HG03159 (cell line): ENCODE data around the gene CHTF18.
"Not testable (repeated sequence)": the region's sequence is repeated elsewhere in the genome, so short reads cannot be mapped to it uniquely, and the experiment has no call there.

Experiments used
- ATAC-seq: cut with Tn5 transposase; IDR thresholded peaks from one replicate; pipeline ENCODE4 v1.9.1; 2021; ENCODE audit warnings: mild to moderate bottlenecking, moderate library complexity; ENCODE audit not compliant: unreplicated experiment

CHTF18 gene

DNA sequence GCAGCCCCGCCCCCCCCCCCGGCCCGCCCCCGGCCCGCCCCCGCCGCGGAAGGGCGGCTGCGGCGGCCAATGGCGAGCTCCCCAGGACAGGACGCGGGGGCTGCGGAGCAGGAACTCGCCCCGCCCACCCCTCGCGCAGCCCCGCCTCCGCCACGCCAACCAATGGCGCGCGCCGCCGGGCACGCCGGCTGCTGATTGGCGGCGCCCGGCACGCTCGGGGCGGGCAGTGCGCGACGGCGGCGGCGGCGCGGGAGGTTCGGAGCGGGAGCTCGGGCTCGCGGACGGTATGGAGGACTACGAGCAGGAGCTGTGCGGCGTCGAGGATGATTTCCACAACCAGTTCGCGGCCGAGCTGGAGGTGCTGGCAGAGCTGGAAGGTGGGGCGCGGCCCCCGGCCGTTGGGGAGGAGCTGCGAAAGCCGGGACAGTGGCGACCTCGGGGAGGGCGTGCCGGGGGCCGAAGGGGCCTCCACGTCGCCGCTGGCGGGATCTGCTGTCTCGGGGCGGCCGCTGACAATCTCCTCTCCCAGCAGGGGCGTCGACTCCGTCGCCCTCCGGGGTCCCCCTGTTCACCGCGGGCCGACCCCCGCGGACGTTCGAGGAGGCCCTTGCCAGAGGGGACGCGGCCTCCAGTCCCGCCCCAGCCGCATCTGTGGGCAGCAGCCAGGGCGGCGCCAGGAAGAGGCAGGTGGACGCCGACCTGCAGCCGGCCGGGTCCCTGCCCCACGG, at the start of gene CHTF18:
CHTF18 (plus strand) TSS at position 222 of the 728 bp plus-strand sequence; CDS start at position 287, 65 bp downstream.
- ATAC-seq, result peak; percentile 70

DNA sequence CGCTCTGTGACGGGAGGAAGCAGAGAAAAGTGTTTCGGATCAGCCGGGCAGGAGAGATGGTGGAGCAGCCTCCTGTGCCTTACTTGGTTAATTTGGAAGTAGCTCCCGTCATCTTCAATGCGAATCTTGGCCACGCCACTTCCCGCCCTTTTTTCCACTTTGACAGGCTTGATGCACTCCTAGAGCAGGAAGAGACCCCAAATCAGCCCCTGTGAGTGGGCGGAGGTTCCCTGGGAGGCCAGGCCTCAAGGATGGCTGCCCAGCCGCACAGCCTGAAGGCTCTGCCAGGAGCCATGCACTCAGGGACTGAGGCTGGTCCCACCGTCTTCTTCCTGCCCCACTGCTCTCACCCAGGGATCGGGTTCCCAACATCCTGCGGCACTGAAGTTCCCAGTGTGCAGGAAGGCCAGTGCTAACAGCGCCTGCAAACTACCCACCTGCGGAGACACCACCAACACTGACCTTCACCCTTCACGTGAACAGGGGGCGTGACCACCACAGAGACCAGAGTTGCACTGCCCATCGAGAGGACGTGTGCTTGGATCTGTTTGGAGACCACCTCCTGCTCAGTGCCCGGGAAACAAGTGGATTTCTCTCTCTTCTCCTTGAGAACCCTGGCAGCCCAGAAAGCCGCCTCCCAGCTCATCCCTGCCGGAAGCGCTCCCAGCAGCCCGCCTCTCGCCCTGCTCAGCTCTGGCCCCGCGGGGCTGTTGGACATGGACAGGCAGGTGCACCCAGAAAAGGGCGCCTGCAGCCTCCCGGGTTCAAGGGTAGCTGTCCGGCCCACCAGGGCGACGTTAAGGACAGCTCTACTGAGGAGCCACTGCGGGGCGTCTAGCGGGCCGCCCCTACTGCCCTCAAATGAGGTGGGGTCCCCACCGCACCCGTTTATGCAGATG, 48.6 kb upstream of the CHTF18 start:
- ATAC-seq, result no peak

DNA sequence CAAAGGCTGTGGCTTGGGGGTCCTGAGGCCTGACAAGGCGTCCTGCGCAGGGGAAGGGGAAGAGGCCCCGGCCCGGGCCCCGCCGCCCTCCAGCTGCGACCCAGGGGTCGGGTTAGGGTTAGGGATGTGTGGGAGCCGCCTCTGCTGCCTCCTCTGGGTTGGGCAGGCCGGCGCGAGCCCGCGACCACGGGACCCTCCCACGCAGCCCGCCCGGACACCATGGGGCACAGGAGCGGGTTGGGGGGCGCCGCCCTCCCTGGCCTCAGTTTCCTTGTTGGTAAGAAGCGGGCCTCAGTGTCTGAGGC, 48.0 kb upstream of the CHTF18 start:
- peak; percentile 20 for ATAC-seq

DNA sequence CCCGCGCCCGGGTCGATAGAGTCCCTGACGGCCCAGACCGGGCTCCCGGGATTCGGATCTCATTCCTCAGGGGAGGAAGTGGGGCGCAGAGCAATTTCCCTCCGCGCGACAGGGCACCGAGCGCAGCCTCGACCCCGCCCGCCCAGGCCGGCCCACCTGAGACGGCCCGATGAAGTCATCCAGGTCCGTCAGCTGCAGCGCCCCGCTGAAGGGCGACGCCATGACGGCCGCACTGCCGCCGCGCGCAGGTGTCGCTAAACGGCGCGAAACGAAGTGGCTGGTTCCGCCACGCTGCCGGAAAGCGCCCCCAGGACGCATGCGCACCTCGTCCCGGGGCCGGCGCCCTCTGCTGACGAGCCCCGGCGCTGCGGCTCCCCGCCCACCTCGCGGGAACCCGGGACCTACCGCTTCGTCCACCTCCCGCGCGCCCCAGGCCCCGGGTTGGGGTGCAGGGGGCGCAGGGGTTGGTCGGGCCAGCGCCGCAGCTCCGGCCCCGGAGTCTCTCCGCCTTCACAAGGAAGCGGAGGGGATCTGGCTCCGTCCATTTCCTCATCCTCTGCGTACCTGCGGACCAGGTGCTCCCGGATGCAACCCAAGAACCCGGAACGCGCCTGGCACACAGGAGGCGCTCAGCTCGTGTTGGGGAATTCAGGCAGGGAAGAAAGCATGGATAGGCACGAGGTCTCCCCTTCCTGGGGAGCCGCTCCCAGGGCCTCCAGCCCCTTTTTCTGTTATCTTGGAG, 47.5 kb upstream of the CHTF18 start, which contains the start of gene CIAO3:
CIAO3 (minus strand) TSS at position 234 of the 742 bp plus-strand sequence; CDS start at position 222, 12 bp downstream.
- ATAC-seq, result peak; percentile 86

DNA sequence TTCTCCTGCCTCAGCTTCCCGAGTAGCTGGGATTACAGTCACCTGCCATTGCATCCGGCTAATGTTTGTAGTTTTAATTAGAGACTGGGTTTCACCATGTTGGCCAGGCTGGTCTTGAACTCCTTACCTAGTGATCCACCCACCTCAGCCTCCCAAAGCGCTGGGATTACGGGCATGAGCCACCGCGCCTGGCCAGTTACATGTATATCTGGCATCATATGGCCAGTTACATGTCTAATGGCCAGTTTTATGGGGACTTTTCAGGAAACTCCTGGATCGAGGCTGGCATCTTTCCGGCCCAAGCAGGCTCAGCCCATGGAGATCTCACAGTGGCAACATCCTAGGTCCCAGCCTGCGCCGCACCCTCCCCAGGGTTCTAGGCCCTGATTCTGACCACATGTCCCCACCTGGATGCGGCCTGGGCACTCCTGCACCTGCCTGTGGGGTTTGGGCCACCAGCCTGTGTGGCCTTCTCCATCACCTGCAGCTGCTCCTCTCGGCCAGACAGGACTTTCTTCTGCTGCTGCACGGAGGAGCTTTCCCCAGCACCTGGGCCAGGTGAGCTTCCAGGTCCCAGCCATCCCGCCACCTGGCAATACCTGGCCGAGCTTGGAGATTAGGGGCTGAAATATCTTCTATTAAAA, 46.3 kb upstream of the CHTF18 start:
- ATAC-seq, result no peak

DNA sequence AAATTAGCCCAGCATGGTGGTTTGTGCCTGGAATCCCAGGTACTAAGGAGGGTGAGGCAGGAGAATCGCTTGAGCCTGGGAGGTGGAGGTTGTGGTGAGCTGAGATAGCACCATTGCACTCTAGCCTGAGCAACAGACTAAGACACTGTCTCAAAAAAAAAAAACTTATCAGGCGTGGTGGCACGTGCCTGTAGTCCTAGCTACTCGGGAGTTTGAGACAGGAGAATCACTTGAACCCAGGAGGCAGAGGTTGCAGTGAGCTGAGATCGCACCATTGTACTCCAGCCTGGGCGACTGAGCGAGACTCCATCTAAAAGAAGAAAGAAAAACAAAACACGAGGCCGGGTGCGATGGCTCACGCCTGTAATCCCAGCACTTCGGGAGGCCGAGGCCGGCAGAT, 45.5 kb upstream of the CHTF18 start:
- not testable (repeated sequence) for ATAC-seq

DNA sequence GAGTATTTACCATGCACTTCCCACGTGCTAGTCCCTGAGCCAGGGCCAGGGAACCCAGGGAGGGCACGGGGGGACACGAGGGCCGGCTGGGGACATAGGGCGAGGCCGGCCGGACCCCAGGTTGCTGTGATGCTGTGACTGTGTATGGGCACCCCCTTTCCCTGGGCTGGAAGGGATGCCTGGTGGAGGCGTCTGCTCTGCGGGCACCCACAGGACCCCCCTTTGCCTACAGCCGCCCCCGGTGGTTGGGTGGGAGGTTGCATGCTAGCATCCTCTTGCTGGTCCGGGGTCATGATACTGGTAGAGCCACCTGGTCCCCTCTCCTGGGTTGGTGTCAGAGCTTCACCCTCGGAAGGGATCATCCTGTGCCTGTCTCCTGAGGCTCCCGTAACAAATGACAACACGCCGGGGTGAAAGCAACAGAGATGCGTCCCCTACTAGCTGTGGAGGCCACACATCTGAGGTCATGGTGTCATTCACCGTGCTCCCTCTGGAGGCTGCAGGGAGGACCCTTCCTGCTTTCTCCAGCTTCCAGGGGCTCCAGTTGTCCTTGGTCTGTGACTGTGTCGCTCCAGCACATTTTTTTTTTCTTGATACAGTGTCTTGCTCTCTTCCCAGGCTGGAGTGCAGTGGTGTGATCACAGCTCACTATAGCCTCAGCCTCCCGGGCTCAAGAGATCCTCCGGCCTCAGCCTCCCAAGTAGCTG, 44.5 kb upstream of the CHTF18 start:
- no peak for ATAC-seq

DNA sequence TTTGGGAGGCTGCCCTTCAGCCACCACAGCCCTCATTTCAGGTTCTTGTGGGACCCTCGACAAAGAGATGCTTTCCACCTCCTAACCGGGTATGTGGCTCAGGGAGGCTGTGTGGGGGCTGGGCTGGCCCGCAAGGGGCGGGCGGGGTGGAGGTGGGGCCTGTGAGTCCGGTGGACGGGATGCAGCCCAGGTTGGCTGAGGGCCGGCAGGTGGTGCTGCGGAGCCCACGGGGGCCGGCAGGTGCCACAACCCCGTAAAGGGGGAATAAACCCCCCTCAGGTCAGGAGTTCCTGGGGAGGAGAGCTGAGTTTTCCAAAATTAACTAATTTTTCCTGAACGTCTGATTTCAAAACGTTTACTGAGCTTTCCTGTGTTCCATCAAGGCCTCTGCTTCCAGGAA, 42.7 kb upstream of the CHTF18 start:
- ATAC-seq, result no peak

DNA sequence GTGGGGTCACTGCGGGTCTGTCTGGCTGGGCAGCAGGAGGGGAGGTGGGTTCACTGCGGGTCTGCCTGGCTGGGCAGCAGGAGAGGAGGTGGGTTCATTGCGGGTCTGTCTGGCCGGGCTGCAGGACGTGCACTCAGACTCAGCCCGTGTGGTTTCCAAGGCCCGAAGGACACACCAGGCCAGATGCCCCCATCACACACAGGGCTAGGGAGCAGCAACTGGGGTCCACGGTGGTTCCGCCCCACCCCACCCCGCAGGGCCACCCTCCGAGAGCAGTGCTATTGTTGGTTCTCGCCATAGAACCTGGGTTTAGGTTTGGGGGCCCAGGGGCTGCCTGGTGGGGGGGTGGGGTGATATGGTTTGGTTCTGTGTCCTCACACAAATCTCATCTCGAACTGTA, 41.8 kb upstream of the CHTF18 start:
- no peak for ATAC-seq

DNA sequence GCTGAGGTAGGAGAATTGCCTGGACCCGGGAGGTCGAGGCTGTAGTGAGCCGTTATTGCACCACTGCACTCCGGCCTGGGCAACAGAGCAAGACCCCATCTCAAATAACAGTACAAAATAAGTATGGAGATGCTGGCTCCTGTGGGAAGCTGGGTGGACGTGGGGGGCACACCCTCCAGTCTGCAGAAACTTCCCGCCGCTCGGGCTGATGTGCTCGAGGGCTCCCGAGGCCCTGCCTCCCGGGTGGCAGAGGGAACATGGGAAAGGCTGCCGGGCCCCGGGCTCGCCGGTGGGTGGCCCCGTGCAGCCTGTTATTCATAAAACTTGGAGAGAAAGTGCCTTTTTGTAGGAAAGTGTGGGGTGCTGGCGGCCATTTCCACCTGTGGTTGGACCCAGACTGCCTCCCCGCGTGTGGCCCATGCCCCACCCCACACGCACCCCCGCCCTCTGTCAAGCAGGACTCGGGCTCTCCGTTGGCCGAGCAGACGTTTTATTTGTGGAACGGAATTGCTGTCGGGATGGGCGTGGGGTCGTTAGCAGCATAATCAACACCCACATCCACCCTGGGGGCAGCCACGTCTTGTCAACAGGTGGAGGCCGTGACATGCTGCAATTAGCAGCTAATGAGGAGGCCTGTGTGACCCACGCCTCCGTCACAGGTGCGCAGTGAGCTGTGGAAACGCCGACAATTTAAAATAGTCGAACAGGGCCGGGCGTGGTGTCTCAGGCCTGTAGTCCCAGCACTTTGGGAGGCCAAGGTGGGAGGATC, 40.3 kb upstream of the CHTF18 start:
- ATAC-seq, result no peak

DNA sequence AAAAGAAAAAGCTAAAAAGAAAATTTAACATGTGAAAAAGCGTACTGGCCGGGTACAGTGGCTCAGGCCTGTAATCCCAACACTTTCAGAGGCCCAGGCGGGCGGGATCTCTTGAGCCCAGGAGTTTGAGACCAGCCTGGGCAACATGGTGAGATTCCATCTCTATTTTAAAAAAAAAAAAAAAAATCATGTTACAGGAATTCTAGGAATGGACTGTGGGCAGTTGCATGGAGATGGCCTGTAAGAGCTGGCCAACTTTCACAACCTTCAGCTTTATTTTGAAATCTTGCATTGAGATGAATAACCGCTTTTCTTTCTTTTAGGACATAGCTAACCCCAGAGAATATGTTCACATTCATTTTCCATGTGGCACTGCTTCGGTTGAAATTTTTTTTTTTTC, 39.4 kb upstream of the CHTF18 start:
- no peak for ATAC-seq

DNA sequence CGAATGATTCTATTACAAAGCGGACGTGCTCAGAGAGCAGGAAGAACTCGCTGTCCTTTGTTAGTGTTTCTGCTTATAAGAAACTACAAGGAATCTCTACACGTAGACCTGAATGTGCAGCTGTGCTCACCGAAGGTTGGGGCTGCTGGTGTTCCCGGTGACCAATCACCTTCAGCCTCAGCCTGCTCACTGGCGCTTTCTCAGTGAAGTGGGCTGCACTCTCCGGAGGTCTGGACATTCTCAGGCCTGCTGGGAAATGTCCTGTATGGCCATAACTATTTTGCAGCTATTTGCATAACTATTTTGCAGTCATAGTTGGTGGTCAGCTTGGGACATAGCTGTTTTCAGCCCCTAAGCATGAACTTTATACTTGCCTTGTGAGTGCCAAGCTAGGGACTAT, 37.9 kb upstream of the CHTF18 start:
- no peak for ATAC-seq

DNA sequence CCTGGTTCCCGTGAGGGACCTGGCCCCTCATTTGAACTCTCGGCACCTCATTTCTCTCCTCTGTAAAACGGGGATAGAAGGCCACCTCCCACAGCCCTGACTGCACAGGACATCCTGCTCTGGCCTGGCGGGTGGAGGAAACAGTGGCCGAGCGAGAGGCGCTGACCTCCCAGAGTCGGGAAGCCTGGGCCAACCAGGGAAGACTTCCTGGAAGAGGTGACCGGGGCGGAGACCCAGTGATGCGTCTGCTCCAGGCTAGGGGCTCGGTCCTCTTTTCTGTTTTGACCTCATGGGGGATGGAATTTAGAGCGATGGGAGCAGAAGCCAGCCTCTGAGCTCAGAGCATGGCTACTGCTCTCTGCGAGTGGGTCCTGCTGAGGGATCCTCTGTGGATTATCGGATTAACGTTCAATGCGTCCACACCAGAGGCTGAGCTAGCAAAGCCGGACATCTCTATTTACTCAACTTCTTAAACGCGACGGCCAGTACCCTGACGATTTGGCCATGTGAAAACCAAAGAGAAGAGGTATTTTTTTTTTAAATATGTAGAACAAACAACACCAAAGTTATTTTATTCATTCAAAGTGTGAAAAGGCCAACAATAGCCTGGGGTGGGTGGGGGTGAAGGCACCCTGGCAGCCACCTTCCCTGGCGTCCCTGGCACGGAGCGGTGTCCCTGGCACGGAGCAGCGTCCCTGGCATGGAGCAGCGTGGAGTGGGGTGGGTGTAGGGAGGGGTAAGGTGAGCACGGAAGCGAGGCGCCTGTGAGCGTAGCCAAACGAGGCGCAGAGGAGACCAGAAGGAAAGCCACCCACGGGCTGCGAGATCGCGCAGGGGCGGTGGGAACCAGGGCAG, 37.0 kb upstream of the CHTF18 start:
- ATAC-seq, result no peak

DNA sequence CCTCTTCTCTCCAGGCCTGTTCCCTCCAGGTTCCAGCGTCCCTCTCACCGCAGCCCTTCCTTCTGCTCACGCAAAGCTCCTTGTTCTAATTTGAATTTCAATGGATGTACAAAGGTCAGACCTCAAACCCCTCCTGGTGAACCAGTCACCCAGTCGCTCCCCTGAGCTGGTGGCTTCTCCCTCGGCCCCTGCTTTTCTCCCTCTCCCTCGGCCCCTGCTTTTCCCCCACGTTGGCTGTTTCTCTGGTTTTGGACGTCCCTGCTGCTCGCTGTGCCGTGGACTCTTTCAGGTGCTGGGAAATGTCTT, 36.5 kb upstream of the CHTF18 start:
- no peak for ATAC-seq

DNA sequence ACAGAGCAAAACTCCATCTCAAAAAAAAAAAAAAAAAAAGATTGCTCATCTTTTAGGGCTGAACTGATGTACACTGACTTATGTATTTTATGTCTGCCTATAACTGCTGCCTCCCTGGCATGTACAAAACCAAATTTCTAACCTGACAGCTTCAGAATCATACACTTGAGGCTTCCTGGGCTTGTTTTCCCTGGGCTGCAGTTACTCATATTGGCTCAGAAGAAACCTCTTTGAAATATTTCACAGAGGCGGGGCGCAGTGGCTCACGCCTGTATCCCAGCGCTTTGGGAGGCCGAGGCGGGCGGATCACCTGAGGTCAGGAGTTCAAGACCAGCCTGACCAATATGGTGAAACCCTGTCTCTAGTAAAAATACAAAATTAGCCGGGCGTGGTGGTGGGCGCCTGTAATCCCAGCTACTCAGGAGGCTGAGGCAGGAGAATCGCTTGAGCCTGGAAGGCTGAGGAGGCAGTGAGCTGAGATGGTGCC, 34.3 kb upstream of the CHTF18 start:
- not testable (repeated sequence) for ATAC-seq

DNA sequence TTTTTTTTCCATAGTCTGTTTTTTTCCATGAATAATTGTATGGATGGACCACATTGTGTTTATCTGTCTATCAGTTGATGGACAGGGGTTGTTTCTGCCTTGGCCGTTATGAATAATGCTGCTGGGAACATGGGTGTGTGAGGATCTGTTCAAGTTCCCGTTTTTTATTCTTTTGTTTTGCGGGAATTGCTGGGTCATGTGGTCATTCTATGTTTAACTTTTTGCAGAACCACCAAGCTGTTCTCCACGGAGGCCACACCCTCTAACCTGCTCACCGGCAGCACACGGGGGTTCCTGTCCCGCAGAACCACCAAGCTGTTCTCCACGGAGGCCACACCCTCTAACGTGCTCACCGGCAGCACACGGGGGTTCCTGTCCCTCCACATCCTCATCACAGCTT, 33.8 kb upstream of the CHTF18 start:
- ATAC-seq, result no peak

DNA sequence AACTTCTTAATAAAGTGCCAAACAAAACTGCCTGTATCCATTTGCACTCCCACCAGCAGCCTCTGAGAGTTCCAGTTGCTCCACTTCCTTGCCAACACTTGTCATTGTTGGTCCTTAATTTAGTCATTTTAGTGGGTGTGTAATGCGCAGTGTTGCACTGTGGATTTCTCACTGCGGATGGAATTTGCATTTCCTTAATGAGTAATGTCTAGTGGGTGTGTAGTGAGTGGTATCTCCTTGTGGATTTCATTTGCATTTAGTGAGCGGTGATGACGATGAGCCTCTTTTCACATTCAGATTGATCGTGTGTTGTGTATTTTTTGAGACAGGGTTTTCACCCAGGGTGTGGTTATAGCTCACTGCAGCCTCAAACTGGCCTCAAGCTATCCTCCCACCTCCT, 32.0 kb upstream of the CHTF18 start:
- ATAC-seq, result no peak

DNA sequence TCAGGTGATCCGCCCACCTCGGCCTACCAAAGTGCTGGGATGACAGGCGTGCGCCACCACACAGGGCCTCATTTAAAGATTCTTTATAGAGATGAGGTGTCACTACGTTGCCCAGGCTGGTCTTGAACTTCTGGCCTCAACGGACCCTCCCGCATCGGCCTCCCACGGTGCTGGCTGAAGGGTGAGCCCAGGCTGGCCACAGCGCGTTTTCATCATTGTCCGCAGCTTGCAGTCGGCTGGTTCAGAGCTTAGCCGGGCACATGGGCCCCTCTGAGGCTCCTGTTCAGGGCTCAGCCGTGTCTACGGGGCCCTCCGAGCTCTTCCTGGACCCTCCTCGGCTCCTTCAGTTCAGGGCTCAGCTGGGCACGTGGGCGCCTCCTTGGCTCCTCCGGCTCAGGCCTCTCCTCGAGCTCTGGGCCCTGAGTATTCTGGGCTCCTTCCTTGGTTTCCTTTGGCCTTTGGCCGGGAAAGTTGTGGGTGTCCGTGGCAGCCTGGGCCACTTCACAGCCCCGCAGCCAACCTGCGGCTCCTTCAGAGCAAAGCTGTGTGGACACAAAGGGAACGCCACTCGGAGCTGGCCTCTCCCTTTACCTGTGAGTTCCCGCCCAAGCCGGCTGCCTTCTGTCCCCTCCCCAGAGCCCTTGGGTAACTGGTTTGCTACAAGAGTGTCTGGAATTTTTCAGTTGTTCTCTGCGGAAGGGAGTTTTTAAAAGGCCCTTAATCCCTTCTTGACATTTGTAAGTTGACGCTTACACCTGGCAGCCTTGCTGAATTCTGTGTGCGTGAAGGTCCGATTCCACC, 29.1 kb upstream of the CHTF18 start:
- ATAC-seq, result no peak
